Measurements from ENCODE around the gene PGRMC2.
"Not testable (repeated sequence)": the region's sequence is repeated elsewhere in the genome, so short reads cannot be mapped to it uniquely, and the experiment has no call there.

PGRMC2 gene

GRCh38 chr4:128281354-128281753 is 6.3 kb downstream of the PGRMC2 start:
- TF ChIP-seq CTCF (conservative IDR thresholded peaks at IDR 0.05; ENCODE audit: control insufficient read depth, insufficient read depth, low read depth, low read length): no peak
- no peak for DNase-seq (ENCODE audit: low read depth)
- H3K4me3 ChIP-seq (ENCODE audit: control insufficient read depth, low read depth, low read length): no peak overlapping the region

GRCh38 chr4:128279624-128280225 is 7.9 kb downstream of the PGRMC2 start:
- H3K4me3 ChIP-seq (ENCODE audit: control insufficient read depth, low read depth, low read length): no peak overlapping the region
- TF ChIP-seq CTCF (conservative IDR thresholded peaks at IDR 0.05; ENCODE audit: control insufficient read depth, insufficient read depth, low read depth, low read length): no peak
- DNase-seq (ENCODE audit: low read depth): no peak

GRCh38 chr4:128277856-128278255 is 9.8 kb downstream of the PGRMC2 start:
- DNase-seq (ENCODE audit: low read depth): no peak
- TF ChIP-seq CTCF (conservative IDR thresholded peaks at IDR 0.05; ENCODE audit: control insufficient read depth, insufficient read depth, low read depth, low read length): no peak
- H3K4me3 ChIP-seq (ENCODE audit: control insufficient read depth, low read depth, low read length): no peak overlapping the region

GRCh38 chr4:128275346-128275745 is 12.3 kb downstream of the PGRMC2 start:
- TF ChIP-seq CTCF (conservative IDR thresholded peaks at IDR 0.05; ENCODE audit: control insufficient read depth, insufficient read depth, low read depth, low read length): no peak
- DNase-seq (ENCODE audit: low read depth): peak; percentile 51
- H3K4me3 ChIP-seq (ENCODE audit: control insufficient read depth, low read depth, low read length): no peak overlapping the region

- no peak overlapping the region for H3K4me3 ChIP-seq (ENCODE audit: control insufficient read depth, low read depth, low read length)
- no peak for DNase-seq (ENCODE audit: low read depth)
- TF ChIP-seq CTCF (conservative IDR thresholded peaks at IDR 0.05; ENCODE audit: control insufficient read depth, insufficient read depth, low read depth, low read length): no peak
These were observed 16.1 kb downstream of the PGRMC2 start for GRCh38 chr4:128271551-128271950.

- no peak for DNase-seq (ENCODE audit: low read depth)
- TF ChIP-seq CTCF (conservative IDR thresholded peaks at IDR 0.05; ENCODE audit: control insufficient read depth, insufficient read depth, low read depth, low read length): no peak
- no peak overlapping the region for H3K4me3 ChIP-seq (ENCODE audit: control insufficient read depth, low read depth, low read length)
These were observed 18.6 kb downstream of the PGRMC2 start for GRCh38 chr4:128268970-128269369.

- no peak for DNase-seq (ENCODE audit: low read depth)
- no peak overlapping the region for H3K4me3 ChIP-seq (ENCODE audit: control insufficient read depth, low read depth, low read length)
- no peak for TF ChIP-seq CTCF (conservative IDR thresholded peaks at IDR 0.05; ENCODE audit: control insufficient read depth, insufficient read depth, low read depth, low read length)
These were observed 19.9 kb downstream of the PGRMC2 start for GRCh38 chr4:128267745-128268144.

GRCh38 chr4:128267171-128267570 is 20.4 kb downstream of the PGRMC2 start:
- not testable (repeated sequence) for DNase-seq (ENCODE audit: low read depth); H3K4me3 ChIP-seq (ENCODE audit: control insufficient read depth, low read depth, low read length)

- not testable (repeated sequence) for DNase-seq (ENCODE audit: low read depth); H3K4me3 ChIP-seq (ENCODE audit: control insufficient read depth, low read depth, low read length)
These were observed 22.1 kb downstream of the PGRMC2 start for GRCh38 chr4:128265550-128265949.

GRCh38 chr4:128259889-128260288 is 27.7 kb downstream of the PGRMC2 start:
- H3K4me3 ChIP-seq (ENCODE audit: control insufficient read depth, low read depth, low read length); DNase-seq (ENCODE audit: low read depth): not testable (repeated sequence)

Data from fibroblast of mammary gland (primary cell).